IMR-90 (cell line): ENCODE data around the gene TDRD3. TPM values are rescaled to one million over a fixed set of nuclear protein-coding genes. Genes with fewer than 3 reads are reported as not detected.

Experiments used
- ATAC-seq: fragments of 200-7000 bp; cut with Tn5 transposase; 2 replicates; pipeline ENCODE4 v1.9.1; 2020; ENCODE audit warnings: low read depth, mild to moderate bottlenecking, moderate library complexity
- BruUV-seq: library from RNA; stranded (reverse); fragments of 400-500 nt; replicated peaks from 2 replicates; lab custom pipeline; 2021; lab: Mats Ljungman, UMichigan
- CTCF ChIA-PET: fragments of 300-600 bp; formaldehyde crosslinking; extraction: SDS; loops from one replicate; lab custom pipeline; 2021; ENCODE audit warnings: antibody characterized with exemption; lab: Yijun Ruan, JAX
- POLR2A ChIA-PET: fragments of 300-600 bp; sonication (Branson Sonifier 250); formaldehyde crosslinking; loops from one replicate; lab custom pipeline; 2022; ENCODE audit warnings: antibody characterized with exemption; ENCODE audit not compliant: unreplicated experiment; lab: Charles Lee
- DNase-seq: peaks from one replicate; pipeline ENCODE4 v3.0.0; 2013
- H2AFZ ChIP-seq: replicated peaks from 2 replicates; pipeline ENCODE3; 2013; ENCODE audit warnings: low read length, mild to moderate bottlenecking; ENCODE audit not compliant: poor library complexity
- H2AK5ac ChIP-seq: 2 replicates; pipeline ENCODE4 v1.6.1; 2013; ENCODE audit warnings: low read depth, low read length, inconsistent platforms
- H2AK9ac ChIP-seq: replicated peaks from 2 replicates; pipeline ENCODE3; 2013; ENCODE audit warnings: mild to moderate bottlenecking, low read depth, low read length, moderate library complexity; ENCODE audit not compliant: poor library complexity
- H2BK120ac ChIP-seq: 2 replicates; pipeline ENCODE4 v1.6.1; 2013; ENCODE audit warnings: low read depth, low read length, inconsistent platforms
- H2BK15ac ChIP-seq: 3 replicates; pipeline ENCODE4 v1.6.1; 2013; ENCODE audit warnings: low read depth, low read length, inconsistent platforms
- H2BK20ac ChIP-seq: 2 replicates; pipeline ENCODE4 v1.6.1; 2013; ENCODE audit warnings: low read depth, mild to moderate bottlenecking, inconsistent platforms, low read length, moderate library complexity
- H2BK5ac ChIP-seq: 2 replicates; pipeline ENCODE4 v1.6.1; 2013; ENCODE audit warnings: mild to moderate bottlenecking, low read depth, low read length, inconsistent platforms; ENCODE audit not compliant: poor library complexity, severe bottlenecking
- H3K14ac ChIP-seq: replicated peaks from 2 replicates; pipeline ENCODE4 v1.6.1; 2013; ENCODE audit warnings: low read depth, low read length, inconsistent platforms
- H3K18ac ChIP-seq: 2 replicates; pipeline ENCODE4 v1.6.1; 2013; ENCODE audit warnings: low read depth, low read length, control low read depth
- H3K23ac ChIP-seq: 2 replicates; pipeline ENCODE4 v1.6.1; 2013; ENCODE audit warnings: low read depth, low read length, inconsistent platforms
- H3K27ac ChIP-seq: 2 replicates; pipeline ENCODE4 v1.5.1; 2013; ENCODE audit warnings: mild to moderate bottlenecking, control low read depth, low read length; ENCODE audit not compliant: insufficient read depth
- H3K27me3 ChIP-seq: 2 replicates; pipeline ENCODE4 v1.6.1; 2013; ENCODE audit warnings: low read length; ENCODE audit not compliant: control insufficient read depth, insufficient read depth
- H3K36me3 ChIP-seq: 2 replicates; pipeline ENCODE4 v1.6.1; 2013; ENCODE audit warnings: low read length, mixed read lengths; ENCODE audit not compliant: control insufficient read depth, insufficient read depth
- H3K4ac ChIP-seq: 2 replicates; pipeline ENCODE4 v1.6.1; 2013; ENCODE audit warnings: low read depth, low read length, inconsistent platforms
- H3K4me1 ChIP-seq: 2 replicates; pipeline ENCODE4 v1.6.1; 2013; ENCODE audit warnings: low read length, mixed read lengths; ENCODE audit not compliant: control insufficient read depth, insufficient read depth
- H3K4me2 ChIP-seq: 2 replicates; pipeline ENCODE4 v1.6.1; 2013; ENCODE audit warnings: low read depth, mild to moderate bottlenecking, control low read depth, low read length, moderate library complexity
- H3K4me3 ChIP-seq: 2 replicates; pipeline ENCODE4 v1.5.1; 2013; ENCODE audit warnings: low read depth, mild to moderate bottlenecking, control low read depth, low read length, moderate library complexity; ENCODE audit not compliant: insufficient read depth
- H3K56ac ChIP-seq: 2 replicates; pipeline ENCODE4 v1.6.1; 2013; ENCODE audit warnings: low read length, inconsistent platforms; ENCODE audit not compliant: insufficient read depth; ENCODE audit errors: extremely low read depth
- H3K79me1 ChIP-seq, 2 experiments: 2 replicates each; pipeline ENCODE4 v1.6.1; 2013; ENCODE audit warnings: low read length in 2 of 2, inconsistent platforms in 1 of 2, low read depth in 1 of 2
- H3K9ac ChIP-seq: 2 replicates; pipeline ENCODE4 v1.6.1; 2013; ENCODE audit warnings: low read depth, low read length, control low read depth
- H3K9me1 ChIP-seq: 2 replicates; pipeline ENCODE4 v1.6.1; 2013; ENCODE audit warnings: low read length, inconsistent platforms; ENCODE audit not compliant: insufficient read depth
- H3K9me3 ChIP-seq: 2 replicates; pipeline ENCODE4 v1.6.1; 2013; ENCODE audit warnings: low read length; ENCODE audit not compliant: control insufficient read depth, insufficient read depth
- H4K20me1 ChIP-seq: 2 replicates; pipeline ENCODE4 v1.6.1; 2013; ENCODE audit warnings: low read length, inconsistent platforms; ENCODE audit not compliant: insufficient read depth
- H4K5ac ChIP-seq: 2 replicates; pipeline ENCODE4 v1.6.1; 2013; ENCODE audit warnings: mild to moderate bottlenecking, low read depth, low read length, control low read depth
- H4K8ac ChIP-seq, 2 experiments: 2 replicates each; pipeline ENCODE4 v1.6.1; 2013; ENCODE audit warnings: low read depth in 2 of 2, low read length in 2 of 2, control low read depth in 1 of 2, inconsistent platforms in 1 of 2
- H4K91ac ChIP-seq: 2 replicates; pipeline ENCODE4 v1.6.1; 2013; ENCODE audit warnings: low read depth, low read length, inconsistent platforms; ENCODE audit not compliant: insufficient read depth
- FOS ChIP-seq: fragments of 150-350 bp; IDR thresholded peaks from 2 replicates; pipeline ENCODE4 v1.6.1; 2016; ENCODE audit warnings: low read depth, low read length
- POLR2A ChIP-seq: IDR thresholded peaks from 2 replicates; pipeline ENCODE4 v1.6.1; 2012; ENCODE audit warnings: mild to moderate bottlenecking, low read depth, low read length
- RCOR1 ChIP-seq: IDR thresholded peaks from 2 replicates; pipeline ENCODE4 v1.6.1; 2012; ENCODE audit warnings: mild to moderate bottlenecking, low read length, improper control_type of control experiment; ENCODE audit not compliant: insufficient replicate concordance
- WGBS, 2 experiments: methylation state at CpG; one replicate each; pipeline versions ENCODE4 v1.1.5 to v1.1.7; 2013; ENCODE audit warnings: missing lambda C conversion rate in 2 of 2; ENCODE audit not compliant: insufficient read length in 1 of 2; ENCODE audit errors: extremely low coverage in 2 of 2; 5-methylcytosine and 5-hydroxymethylcytosine counted together
- dilution Hi-C: fragments of 300-500 bp; cut with HindIII; formaldehyde crosslinking; loops from one replicate; pipeline ENCODE4 v1.14.3; 2018; ENCODE audit warnings: low sequenced_read_pairs; ENCODE audit not compliant: unreplicated experiment
- in situ Hi-C: fragments of 300-500 bp; cut with MboI; formaldehyde crosslinking; loops from 3 replicates; pipeline ENCODE4 v1.14.3; 2019; ENCODE audit warnings: low sequenced_read_pairs, inconsistent platforms, mixed read lengths
- intact Hi-C: fragments of 100-400 bp; cut with micrococcal nuclease; formaldehyde crosslinking; loops from 2 replicates; pipeline ENCODE4 v1.10.0; 2022
- polyA plus RNA-seq, 3 experiments: library from polyadenylated mRNA; depleted of rRNA; stranded (reverse); fragments of >200 nt; gene quantifications; 2 replicates each; pipeline ENCODE4 v1.2.3, GENCODE V29; 2012; ENCODE audit warnings: low replicate concordance in 1 of 3
- total RNA-seq: library from RNA; depleted of rRNA; stranded (reverse); fragments of >200 nt; gene quantifications from 2 replicates; pipeline ENCODE4 v1.2.3, GENCODE V29; 2012

Gene TDRD3
- total and polyA plus RNA-seq, 2 of the 4 experiments (the other 2 are of a cell fraction) = 3.9 to 12.0 TPM

DNA sequence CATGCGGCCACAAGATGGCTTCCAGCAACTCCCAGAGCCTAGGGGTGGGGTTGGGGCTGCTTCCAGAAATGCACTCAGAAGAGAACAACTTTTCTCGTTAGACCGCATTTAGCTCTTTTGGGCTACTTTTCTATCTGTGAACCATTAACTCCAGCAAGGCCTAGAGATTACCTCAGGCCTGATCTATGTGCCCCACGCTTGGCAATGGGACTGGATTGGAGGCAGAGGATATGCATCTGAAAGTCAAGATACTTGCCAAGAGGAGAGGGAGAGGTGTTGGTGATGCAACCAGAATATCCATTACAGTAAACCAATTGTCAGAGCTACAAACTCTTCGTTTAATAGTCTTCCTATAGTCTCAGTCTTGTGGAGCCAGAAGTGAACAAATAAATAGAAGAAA, 177.7 kb downstream of the TDRD3 start:
- H3K79me1 ChIP-seq = no peaks in the 10 kb centered on the region
- in situ Hi-C loops (no loop called here), intact Hi-C loops (no loop called here), dilution Hi-C loops (no loop called here)
- H3K9me1 ChIP-seq = peaks cover 3% of the 10 kb centered on the region; the same call in 1 of the 2 replicates
- H2BK5ac ChIP-seq = no peak overlapping the region
- H4K20me1 ChIP-seq = no peaks in the 10 kb centered on the region
- no peak overlapping the region for H2AK9ac ChIP-seq
- H2AK5ac ChIP-seq = no peak overlapping the region
- H4K5ac ChIP-seq = no peak overlapping the region
- no peak for ATAC-seq
- no peak overlapping the region for H3K14ac ChIP-seq
- H2BK15ac ChIP-seq = no peak overlapping the region
- 100% methylated on average over 1 of the region's 5 CpGs; no CpG with 5 or more reads in 1 of the 2 experiments for WGBS, 2 experiments
- H3K27me3 ChIP-seq = no peaks in the 10 kb centered on the region
- no peaks in the 10 kb centered on the region for H3K36me3 ChIP-seq
- H3K9ac ChIP-seq = no peak overlapping the region
- H4K8ac ChIP-seq = no peak overlapping the region
- ChIA-PET CTCF (no interaction called here), POLR2A (no interaction called here)
- no peak for DNase-seq
- no TSS peak for BruUV-seq
- no peak overlapping the region for H3K18ac ChIP-seq
- H3K9me3 ChIP-seq = no peaks in the 10 kb centered on the region
- no peak overlapping the region for H2BK120ac ChIP-seq
- no peak overlapping the region for H3K4me3 ChIP-seq
- no peak overlapping the region for H3K4me2 ChIP-seq
- no peak overlapping the region for H2BK20ac ChIP-seq
- no peak overlapping the region for H3K56ac ChIP-seq
- no peak overlapping the region for H3K27ac ChIP-seq
- no peak overlapping the region for H3K23ac ChIP-seq
- H3K4ac ChIP-seq = no peak overlapping the region
- no peak overlapping the region for H2AFZ ChIP-seq
- H3K4me1 ChIP-seq = peaks cover 3% of the 10 kb centered on the region; the same call in 1 of the 2 replicates
- no peak overlapping the region for H4K91ac ChIP-seq
- TF ChIP-seq FOS (no peak), POLR2A (no peak), RCOR1 (no peak)
